BLaER1 treated with 17β-estradiol and CSF1 and Interleukin-3, amounts not matched to agents 10 nM and 100 nM (cell line): ENCODE measurements around the gene CCZ1B.
"Not testable (repeated sequence)": the region's sequence is repeated elsewhere in the genome, so short reads cannot be mapped to it uniquely, and the experiment has no call there.

Source experiments
- H3K27ac ChIP-seq, 11 experiments: shearing (Covaris generic); formaldehyde crosslinking; 2 replicates each; pipeline ENCODE4 v1.8.1; 2022
- H3K27me3 ChIP-seq, 11 experiments: shearing (Covaris generic); formaldehyde crosslinking; 2 replicates each; pipeline ENCODE4 v1.8.1; 2022
- H3K36me3 ChIP-seq, 11 experiments: shearing (Covaris generic); formaldehyde crosslinking; 2 replicates each; pipeline ENCODE4 v1.8.1; 2022
- H3K4me1 ChIP-seq, 10 experiments: shearing (Covaris generic); formaldehyde crosslinking; 2 replicates each; pipeline ENCODE4 v1.8.1; 2022
- H3K4me2 ChIP-seq, 11 experiments: shearing (Covaris generic); formaldehyde crosslinking; 2 replicates each; pipeline ENCODE4 v1.8.1; 2022
- H3K4me3 ChIP-seq, 10 experiments: shearing (Covaris generic); formaldehyde crosslinking; 2 replicates each; pipeline ENCODE4 v1.8.1; 2022
- H3K9ac ChIP-seq, 11 experiments: shearing (Covaris generic); formaldehyde crosslinking; 2 replicates each; pipeline ENCODE4 v1.8.1; 2022
- H3K9me3 ChIP-seq, 11 experiments: shearing (Covaris generic); formaldehyde crosslinking; replicated peaks in 1 of 11; 2 replicates each; pipeline ENCODE4 v1.8.1; 2022
- H4K20me1 ChIP-seq, 11 experiments: shearing (Covaris generic); formaldehyde crosslinking; 2 replicates each; pipeline ENCODE4 v1.8.1; 2022

CCZ1B gene

GRCh38 chr7:6761186-6761585 is 64.9 kb downstream of the CCZ1B start:
- H4K20me1 ChIP-seq, H3K27me3 ChIP-seq, H3K4me3 ChIP-seq, H3K9me3 ChIP-seq, H3K4me2 ChIP-seq, H3K27ac ChIP-seq, H3K36me3 ChIP-seq, H3K9ac ChIP-seq, H3K4me1 ChIP-seq: not testable (repeated sequence)

GRCh38 chr7:6753964-6754363 is 72.1 kb downstream of the CCZ1B start, which contains the start of gene RSPH10B2:
TSS of gene RSPH10B2 (plus strand) at chr7:6754103. CDS start at chr7:6757678, 3,575 bp downstream.
- H3K4me2 ChIP-seq, H3K9ac ChIP-seq, H3K9me3 ChIP-seq: not testable (repeated sequence)

GRCh38 chr7:6750173-6750572 is 75.9 kb downstream of the CCZ1B start:
- not testable (repeated sequence) for H3K9ac ChIP-seq, H3K4me1 ChIP-seq, H3K4me2 ChIP-seq, H3K9me3 ChIP-seq, H4K20me1 ChIP-seq, H3K27ac ChIP-seq, H3K27me3 ChIP-seq, H3K4me3 ChIP-seq
- peaks cover 0 to 18% (median 10%) of the 10 kb centered on the region in 11 experiments; a peak in 13 of 22 replicates for H3K36me3 ChIP-seq

More at GRCh38 chr7:6753964-6754363, 72.1 kb downstream of the CCZ1B start, which contains the start of gene RSPH10B2:
- not testable (repeated sequence) for H3K4me1 ChIP-seq, H3K27me3 ChIP-seq, H3K36me3 ChIP-seq, H4K20me1 ChIP-seq, H3K4me3 ChIP-seq, H3K27ac ChIP-seq

- H3K4me3 ChIP-seq, H4K20me1 ChIP-seq, H3K4me2 ChIP-seq, H3K27ac ChIP-seq, H3K9me3 ChIP-seq, H3K4me1 ChIP-seq, H3K9ac ChIP-seq, H3K27me3 ChIP-seq: not testable (repeated sequence)
- peaks cover 0 to 22% (median 10%) of the 10 kb centered on the region in 11 experiments; a peak in 14 of 22 replicates for H3K36me3 ChIP-seq
Measured at GRCh38 chr7:6749335-6749734, 76.7 kb downstream of the CCZ1B start.
